ENCODE measurements around the gene KCNH8.

The KCNH8 gene

DNA sequence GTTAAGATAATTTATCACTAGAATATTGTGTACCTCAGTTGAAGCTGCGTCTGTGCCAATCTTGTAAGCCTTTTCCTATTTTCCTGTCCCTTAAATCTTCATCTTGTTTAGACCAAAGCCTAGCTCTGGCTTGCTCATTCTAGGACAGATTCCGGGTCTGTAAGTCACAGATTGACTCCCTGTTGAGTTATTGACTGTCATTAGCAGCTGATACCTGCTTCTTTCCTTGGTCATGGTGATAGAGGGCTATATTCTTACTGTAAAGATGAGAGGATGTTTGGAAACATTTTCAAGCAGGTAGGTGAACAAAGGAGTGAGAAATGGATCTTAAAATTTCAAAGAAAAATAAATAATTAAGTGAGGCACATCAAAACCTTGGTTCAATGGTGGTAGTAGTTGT lies 200.2 kb downstream of the KCNH8 start:
- in situ Hi-C loops (cut with MboI; ENCODE audit: low sequenced_read_pairs) = loop anchor here (25.0 kb wide), 1 partner anchor 514 kb away; no protein-coding TSS in a partner anchor

DNA sequence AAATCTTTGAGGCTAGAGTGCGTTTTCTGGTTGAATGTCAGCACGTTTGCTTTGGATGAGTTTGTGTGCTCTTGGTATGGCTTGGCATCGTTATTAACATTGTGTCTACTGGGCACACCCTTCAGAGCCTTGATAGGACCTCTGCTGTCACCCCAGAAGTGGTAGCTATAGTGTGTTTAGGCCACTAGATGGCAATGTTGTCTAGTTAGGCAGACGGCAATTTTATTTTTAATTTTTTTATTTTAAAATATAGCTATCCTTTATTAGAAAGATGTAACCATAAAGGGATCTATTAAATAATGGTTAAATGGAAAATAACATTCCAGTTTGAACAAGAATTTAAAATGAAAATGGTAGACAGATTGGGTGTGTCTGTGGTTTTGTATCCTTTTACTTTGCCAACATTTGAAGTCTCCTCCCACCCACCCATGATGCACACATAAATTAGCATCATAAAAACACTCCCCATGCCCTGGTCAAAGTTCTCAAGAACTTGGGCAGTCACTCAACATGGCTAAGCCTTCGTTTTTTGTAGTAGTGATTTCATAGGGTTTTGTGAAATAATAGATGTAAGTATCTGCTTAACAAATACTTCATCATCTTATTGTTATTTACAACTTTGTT lies 200.7 kb downstream of the KCNH8 start:
- in situ Hi-C loops (cut with MboI; ENCODE audit: low sequenced_read_pairs) = loop anchor here (25.0 kb wide), 1 partner anchor 513 kb away; no protein-coding TSS in a partner anchor

DNA sequence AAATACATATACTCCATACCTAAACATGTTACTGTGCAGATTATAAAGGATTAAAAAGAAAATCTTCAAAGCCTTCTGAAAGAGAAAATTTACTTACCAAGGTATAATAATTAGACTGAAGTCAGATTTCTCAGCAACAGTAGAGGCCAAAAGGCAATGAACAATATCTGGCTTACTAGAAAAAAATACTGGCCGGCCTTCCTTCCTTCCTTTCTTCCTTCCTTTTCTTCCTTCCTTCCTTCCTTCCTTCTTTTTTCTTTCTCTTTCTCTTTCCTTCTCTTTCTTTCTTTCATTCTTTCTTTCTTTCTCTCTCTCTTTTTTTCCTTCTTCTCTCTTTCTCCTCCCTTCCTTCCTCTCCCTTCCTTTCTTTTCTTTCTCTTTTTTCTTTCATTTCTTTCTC lies 209.6 kb downstream of the KCNH8 start:
- in situ Hi-C loops (cut with MboI; ENCODE audit: low sequenced_read_pairs) = no loop called here

DNA sequence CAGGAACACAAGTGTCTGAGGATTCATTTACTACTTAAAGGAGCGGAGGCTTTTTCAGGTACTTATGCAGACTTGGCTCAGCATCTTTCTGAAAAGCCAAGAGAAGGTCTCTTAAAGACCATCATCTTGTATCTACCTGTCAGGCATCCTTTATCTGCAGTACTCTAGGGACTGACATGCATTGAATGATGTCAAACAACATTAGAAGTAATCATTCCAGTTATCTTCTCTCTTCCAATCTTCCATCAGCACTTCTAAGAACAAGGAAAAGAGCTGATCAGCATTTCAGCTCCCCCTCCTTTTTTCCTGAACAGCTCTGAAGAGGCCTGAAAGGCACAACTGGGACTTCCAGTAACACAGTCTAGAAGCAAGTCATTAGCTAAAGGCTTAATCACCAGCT lies 214.8 kb downstream of the KCNH8 start:
- in situ Hi-C loops (cut with MboI; ENCODE audit: low sequenced_read_pairs) = no loop called here

DNA sequence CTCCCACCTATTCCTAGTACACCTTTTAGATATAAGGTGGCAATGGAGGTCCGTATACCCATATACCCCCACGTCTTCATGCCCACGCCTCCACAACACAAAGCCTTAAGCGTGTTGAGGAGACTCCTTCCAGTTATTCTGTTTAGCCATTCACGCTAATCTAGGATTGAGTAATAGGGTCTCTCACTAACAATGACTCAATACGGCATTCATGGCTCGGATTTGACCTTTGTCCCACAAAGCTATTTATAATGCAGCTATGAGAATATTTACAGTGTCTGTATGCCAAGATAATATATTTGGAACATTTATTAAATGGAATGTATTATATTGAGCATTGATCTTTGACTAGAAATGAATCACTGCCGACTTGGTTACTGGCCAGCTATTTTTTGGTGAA lies 215.8 kb downstream of the KCNH8 start:
- in situ Hi-C loops (cut with MboI; ENCODE audit: low sequenced_read_pairs) = no loop called here

DNA sequence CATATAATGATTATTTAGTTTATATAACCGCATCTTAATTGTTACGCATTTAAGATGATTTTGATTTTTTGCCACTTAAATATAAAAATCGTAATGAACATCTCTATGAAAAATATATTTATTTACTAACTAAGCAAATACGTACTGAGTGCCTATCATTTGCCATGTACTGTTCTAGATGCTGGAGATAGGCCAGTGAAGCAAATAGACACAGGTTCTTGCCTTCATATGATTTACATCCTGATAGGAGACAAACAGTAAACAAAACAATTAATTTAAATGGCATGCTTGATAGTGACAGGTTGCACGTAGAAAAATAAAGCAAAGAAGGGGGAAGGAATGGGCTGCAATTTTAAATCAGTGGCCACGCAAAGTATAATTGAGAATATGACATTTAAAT lies 217.2 kb downstream of the KCNH8 start:
- in situ Hi-C loops (cut with MboI; ENCODE audit: low sequenced_read_pairs) = no loop called here

DNA sequence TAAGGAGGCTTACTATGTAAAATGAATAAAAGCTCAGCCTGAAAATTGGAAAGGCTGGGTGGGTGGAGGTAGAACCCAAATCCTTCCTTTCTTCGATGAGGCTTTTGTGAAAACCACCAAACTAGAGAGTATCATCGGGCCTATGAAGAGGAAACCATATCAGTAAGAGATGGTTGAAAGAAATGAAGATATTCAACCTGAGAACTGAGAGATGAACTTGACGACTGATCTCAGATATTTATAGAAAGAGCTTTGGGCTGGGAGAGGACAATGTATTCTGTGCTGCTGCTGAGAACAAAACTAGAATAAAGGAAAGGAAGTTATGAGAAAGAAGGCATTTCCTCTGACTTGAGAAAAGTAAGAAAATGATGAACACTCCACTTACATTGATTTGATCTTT lies 236.6 kb downstream of the KCNH8 start:
- in situ Hi-C loops (cut with MboI; ENCODE audit: low sequenced_read_pairs) = no loop called here

DNA sequence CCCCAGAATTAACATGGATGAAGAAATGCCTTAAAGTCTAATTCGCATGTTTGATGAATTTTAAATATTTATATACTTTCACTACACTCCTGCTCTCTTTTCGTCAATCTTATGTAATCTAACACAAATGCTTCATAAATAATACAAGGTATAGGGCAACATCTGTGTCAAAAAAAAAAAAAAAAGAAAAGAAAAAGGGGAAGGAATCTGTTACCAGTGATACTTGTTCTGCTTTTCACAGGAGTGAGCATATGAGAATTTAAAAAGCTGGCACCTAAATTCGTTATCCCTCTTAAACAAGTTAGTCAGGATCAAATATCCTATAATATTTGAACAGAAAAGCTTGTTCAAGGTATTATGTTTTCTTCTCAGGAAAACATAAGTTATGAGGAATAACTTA lies 243.8 kb downstream of the KCNH8 start:
- in situ Hi-C loops (cut with MboI; ENCODE audit: low sequenced_read_pairs) = no loop called here

DNA sequence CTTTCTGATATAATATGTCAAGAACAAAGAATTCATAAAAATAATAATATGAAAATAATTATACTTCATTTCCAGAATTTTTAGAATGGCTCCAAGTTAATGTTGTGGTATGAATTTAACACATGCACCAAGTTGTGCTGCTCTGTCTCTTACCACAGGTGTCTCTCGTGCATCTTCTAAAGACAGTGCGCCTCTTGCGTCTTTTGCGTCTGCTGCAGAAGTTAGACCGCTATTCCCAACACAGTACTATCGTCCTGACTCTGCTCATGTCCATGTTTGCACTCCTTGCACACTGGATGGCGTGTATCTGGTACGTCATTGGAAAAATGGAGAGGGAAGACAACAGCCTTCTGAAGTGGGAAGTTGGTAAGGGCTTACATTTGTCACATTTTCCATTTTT lies 246.6 kb downstream of the KCNH8 start:
- in situ Hi-C loops (cut with MboI; ENCODE audit: low sequenced_read_pairs) = no loop called here

DNA sequence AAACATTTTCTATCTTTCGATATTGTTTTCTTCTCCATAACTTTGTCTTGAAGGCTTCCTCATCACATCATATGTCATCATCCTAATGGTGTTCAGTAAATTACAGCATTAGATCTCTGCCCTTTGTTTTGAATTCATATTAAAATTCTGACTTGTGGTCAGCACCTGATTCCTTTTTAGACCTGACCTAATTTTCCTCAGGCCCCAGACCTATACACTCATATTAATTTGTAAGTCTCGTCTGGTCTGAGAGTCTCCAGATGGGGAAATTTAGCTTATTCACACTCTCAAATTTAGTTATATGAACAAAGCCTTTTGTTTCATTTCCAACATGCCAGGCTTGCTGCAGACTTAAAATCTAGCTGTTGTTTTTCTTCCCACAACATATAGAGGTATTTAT lies 248.4 kb downstream of the KCNH8 start:
- in situ Hi-C loops (cut with MboI; ENCODE audit: low sequenced_read_pairs) = no loop called here

DNA sequence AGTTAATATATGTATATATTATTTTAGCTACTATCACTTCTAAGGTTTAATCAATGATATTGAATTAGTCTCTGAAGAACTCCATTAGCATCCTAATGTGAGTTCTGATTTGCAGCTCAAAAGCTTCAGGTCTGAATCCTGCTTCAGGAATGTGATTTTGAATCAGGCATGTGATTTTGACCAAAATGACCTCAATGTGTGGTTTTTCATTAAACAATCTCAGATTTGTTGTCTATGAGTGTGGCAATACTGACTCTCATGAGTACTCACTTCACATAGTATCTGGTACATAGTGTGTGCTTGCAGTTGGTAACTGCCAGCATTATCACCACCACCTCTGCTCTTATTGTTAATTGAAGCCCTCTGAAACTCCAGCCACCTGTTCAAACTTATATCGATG lies 251.0 kb downstream of the KCNH8 start:
- in situ Hi-C loops (cut with MboI; ENCODE audit: low sequenced_read_pairs) = no loop called here

DNA sequence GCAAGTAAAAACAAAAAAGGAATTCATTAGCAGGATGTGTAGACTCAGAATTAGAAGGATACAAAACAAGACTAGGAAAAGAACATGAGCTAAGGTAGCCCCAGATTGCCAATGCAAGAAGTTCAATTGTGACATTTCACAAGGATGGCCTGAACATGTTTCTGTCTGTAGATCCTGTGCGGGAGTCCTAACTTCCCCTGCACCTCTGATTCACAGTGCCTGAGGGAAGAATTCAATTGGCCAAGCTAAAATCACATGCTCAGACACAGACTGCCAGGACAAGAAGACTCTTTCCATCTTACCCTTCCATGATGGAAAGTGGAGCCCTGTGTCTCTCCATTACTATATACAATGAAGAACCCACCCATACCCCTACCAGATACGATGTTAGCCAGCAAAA lies 251.5 kb downstream of the KCNH8 start:
- in situ Hi-C loops (cut with MboI; ENCODE audit: low sequenced_read_pairs) = no loop called here

DNA sequence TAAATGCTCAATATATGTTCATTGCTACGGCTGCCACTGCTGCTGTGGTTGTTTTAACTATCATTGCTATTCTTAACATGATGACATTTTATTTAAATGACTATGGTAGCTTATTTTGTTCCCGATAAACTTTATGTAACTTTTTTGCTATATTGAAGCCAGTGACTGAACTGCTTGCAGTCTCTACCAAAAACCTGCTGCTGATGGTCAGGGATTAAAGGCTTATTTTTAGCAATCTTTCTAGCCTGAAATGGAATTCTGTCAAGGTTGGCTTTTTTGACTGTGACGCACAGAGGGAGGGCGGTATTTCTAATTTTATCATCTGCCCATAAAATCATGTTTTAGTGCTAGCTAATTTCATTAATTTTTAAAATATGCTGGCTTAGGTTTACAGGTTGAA lies 271.8 kb downstream of the KCNH8 start:
- in situ Hi-C loops (cut with MboI; ENCODE audit: low sequenced_read_pairs) = no loop called here

DNA sequence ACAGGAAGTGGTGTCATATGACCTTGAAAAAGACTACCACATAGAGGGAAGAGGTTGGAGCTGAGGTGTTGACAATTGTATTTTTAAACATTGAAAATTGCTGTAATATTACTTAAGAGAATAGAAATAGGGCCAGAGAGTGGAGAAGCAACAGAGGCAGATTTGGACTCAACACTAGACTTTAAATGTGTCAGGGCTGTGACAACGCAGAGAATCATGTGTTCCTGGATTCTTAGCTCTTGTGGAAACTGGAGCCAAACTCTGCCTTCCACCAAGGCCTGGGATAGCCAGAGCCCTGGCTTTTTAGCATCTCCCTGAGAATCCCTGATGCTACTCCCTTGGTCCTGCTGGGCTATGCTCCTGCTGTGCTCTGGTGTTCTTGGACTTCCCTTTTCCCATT lies 277.5 kb downstream of the KCNH8 start:
- in situ Hi-C loops (cut with MboI; ENCODE audit: low sequenced_read_pairs) = no loop called here

DNA sequence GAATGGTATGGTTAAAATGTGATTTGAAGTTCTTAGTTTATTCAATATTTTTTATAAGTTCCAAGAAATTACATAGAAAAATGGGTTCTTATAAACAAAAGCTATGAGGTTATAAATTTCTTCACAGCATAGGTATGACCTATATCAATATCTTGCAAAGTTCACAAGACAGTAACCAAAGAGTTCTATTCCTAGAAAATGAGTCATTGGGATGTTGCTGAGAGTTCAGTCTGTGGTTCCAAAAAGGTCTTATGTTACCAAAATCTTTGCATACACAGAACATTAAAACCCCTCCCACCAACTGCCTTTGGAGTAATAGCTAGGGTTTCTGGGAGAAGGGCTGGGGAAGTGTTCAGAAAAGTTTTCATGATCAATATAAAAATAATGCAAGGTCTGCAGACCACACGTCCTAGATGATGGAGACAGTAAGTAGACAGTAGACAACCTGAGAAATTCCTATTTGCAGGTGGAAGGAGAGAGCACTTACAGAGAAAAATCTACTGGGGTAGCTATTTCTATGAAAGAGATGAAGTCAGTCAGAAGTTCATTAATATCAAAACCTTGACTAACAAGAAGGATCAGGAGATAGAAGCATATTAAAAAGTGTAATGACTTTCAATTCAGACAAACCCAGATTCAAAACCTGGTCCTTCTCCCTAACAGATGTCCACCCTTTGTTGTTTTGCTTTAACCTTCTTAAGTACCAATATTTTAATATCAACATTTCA lies 279.3 kb downstream of the KCNH8 start:
- in situ Hi-C loops (cut with MboI; ENCODE audit: low sequenced_read_pairs) = no loop called here

DNA sequence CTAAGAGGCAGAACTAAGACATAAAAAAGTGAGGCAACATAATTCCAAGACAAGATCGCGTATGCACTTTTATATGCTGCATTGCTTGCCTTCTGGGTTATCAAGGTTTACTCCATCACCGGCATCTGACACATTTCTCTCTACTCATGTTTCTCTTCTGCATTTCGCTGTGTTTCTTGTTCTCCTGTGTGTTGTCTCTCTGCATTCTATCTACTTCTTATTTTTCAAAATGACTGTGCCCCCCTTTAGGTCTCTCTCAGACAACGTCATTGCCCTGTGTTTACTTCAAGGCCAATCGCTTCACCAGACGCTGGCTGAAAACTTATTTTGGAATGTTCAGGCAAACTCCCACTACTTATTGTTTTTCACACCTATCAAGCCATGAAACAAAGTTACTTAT lies 280.4 kb downstream of the KCNH8 start:
- in situ Hi-C loops (cut with MboI; ENCODE audit: low sequenced_read_pairs) = no loop called here

DNA sequence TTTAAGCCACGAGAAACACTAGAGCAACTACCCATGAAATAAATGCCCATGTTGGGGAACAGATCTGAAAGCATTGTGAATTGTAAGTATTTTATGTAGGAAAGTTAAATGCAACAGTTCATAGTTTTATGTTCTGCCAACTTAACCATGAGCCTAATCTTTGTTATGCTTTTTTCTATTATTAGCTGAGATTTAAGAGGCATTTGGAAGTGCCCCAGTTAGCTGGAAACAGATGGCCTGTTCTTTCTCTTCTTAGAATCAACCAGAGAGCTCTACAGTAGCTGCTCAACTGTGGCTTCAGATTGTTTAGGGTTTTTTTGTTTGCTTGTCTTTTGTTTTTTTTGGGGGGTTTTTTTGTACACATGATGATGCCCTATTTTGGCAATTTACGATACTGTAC lies 284.4 kb downstream of the KCNH8 start:
- in situ Hi-C loops (cut with MboI; ENCODE audit: low sequenced_read_pairs) = no loop called here

DNA sequence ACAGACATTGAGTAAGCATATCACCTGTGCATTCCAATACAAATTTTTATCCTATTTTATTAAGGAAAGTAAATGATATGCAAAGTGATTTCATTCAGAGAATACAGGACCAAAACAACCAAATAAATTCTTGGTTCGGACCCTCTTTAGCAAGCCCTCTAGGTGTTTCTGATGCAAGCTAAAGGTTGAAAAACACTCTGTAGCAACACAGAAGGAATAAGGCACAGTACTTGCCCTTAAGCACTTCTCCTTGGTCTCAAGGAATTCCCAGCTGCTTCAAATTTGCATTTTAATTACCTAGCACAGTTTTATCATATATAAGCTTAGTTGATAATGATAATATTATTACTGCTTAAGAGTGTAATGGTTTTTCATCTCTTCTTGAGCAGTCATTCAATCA lies 288.4 kb downstream of the KCNH8 start:
- in situ Hi-C loops (cut with MboI; ENCODE audit: low sequenced_read_pairs) = no loop called here

DNA sequence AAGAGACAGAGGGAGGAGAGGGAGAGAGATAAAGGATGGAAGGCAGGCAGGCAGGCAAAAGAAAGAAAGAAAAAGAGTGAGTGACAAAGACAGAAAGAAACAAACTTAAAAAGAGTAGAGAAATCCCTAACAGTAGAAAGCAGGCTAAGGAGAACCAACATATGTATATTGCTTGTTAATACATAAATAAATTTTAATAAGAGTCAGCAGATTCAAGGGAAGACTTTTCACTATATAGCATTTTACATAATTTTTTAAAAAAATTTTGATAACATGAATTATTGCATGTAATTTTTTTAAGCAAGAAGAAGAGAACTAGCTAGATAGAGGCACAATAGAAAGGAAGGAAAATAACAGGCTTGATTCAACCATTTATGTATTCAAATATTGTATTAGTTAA lies 291.6 kb downstream of the KCNH8 start:
- in situ Hi-C loops (cut with MboI; ENCODE audit: low sequenced_read_pairs) = no loop called here

DNA sequence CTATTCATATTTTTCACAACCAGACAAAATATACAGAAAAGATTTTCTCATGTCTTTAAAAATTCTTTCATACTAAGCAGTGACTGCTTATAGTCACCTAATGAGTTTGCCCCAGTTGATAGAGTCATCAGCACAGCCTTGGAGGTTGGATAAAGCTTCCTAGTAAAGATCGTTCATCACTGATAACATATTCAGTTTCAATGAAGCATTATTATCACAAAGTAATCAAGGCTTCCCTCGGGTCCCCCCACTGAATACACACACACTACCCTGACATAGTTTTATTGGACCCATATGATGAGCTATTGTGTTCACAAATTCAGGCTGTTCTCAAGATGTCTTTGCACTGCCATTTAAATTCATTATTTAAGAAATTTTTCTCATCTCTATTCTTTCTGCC lies 297.8 kb downstream of the KCNH8 start:
- in situ Hi-C loops (cut with MboI; ENCODE audit: low sequenced_read_pairs) = no loop called here

DNA sequence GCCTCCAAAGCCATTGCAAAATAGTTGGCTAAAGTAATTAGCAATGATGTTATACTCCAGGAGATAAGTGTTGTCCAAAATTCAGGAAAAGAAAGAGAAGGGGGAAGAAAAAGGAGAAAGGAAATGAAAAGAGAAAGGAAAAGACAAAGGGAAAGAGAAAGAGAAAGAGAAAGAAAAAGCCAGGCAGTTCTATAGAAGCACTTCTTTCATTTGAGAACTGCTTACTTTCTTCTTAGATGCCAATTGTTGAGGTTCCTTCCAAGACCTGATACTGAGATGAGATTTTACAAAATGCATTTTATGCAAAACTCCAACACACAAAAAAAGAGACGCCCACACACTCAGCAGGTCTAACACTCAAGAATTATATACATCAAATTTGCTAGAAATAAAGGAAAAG lies 298.4 kb downstream of the KCNH8 start:
- in situ Hi-C loops (cut with MboI; ENCODE audit: low sequenced_read_pairs) = no loop called here

DNA sequence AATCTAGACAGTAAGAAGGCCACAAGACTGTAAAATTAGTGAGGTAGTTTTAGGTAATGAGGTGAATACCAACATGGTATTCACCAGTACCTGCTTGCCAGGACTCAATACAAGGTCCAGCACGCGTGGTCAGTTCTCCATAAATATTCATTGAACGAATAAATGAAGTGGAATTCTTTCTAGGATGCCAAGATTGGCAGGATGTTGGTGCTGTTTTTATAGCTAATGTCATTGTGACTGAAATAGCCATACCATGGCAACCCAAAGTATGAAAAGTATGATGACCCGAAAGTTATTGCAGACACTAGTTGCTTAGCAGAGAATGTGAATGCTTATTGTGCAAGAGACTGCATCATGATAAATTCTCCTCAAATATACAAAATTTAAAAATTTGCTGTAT lies 307.2 kb downstream of the KCNH8 start:
- in situ Hi-C loops (cut with MboI; ENCODE audit: low sequenced_read_pairs) = no loop called here

DNA sequence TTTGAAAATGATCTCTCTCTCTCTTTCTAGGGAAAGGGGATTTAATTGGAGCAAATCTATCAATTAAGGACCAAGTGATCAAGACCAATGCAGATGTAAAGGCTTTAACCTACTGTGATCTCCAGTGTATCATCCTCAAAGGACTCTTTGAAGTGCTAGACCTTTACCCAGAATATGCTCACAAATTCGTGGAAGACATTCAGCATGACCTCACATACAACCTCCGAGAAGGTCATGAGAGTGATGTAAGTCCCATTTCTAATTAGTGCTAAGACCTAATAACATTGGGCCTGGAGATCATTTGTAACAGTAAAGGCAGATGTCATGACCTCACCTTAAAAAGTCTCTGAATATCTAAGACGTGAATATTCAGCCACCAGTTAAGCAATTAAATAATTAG lies 308.4 kb downstream of the KCNH8 start:
- in situ Hi-C loops (cut with MboI; ENCODE audit: low sequenced_read_pairs) = no loop called here

All from HL-60/S4 (cell line).